ENCODE data around the gene ATG16L2. TPM values are rescaled to one million over a fixed set of nuclear protein-coding genes. Genes with fewer than 3 reads are reported as not detected.

The ATG16L2 gene
- polyA plus RNA-seq, 1 donor from 2014 or later: 9.4 TPM

DNA sequence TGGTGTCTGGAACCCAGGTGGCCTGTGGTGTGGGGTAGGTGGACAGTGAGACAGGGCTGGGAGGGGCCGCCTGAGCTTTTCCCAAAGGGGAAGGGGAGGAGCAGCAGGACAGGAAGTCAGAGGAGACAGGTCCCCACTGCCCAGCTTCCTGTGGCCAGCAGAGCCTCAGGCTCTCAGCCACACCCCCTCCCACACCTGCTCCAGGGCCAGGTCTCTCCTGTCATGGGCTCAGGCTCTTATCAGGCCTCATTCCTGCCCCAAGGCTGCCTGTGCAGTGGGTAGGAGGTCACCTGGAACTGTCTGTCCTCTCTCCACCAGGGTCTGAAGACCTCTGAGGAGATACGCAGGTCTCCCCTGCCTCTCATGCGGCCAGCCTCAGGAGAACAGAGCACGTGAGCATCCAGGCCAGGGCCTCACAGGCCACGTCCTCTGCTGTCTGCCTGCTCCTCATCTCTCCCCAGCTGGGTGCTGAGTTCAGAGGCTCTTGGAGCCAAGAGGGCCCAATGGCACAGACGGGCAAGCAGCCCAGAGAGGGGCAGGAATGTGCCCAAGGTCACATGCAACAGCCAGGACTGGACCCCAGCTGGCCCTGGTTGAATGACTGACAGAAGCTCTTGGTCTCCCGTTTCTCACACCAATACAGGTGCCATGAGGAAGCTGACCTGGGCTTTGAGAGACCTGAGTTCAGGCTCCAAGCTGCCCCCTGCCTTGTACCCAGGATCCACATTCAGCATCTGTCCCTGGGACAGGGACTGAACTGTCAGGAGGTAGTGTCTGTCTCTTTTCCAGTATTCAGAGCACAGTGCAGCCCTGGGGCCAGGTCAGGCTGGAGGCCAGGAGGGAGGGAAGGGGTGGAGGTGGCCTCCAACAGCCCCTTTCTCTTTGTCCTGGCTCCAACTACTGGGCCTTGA is 37.1 kb upstream of the ATG16L2 start:
- Histone ChIP-seq H3K9me2 (ENCODE audit: insufficient read depth, low read length) (no peaks in the 10 kb centered on the region), H3K9ac (ENCODE audit: low read length) (no peak overlapping the region), H3K4me3 (ENCODE audit: low read length) (no peak overlapping the region), H3K27ac (ENCODE audit: low read length) (no peak overlapping the region), H3K79me2 (replicated peaks; ENCODE audit: insufficient read depth, low read length) (no peaks in the 10 kb centered on the region), H3K4me2 (ENCODE audit: low read length) (no peak overlapping the region), H3K36me3 (ENCODE audit: insufficient read depth, low read length) (no peaks in the 10 kb centered on the region), H4K20me1 (ENCODE audit: insufficient read depth) (no peaks in the 10 kb centered on the region), H3K27me3 (ENCODE audit: insufficient read depth, low read depth, low read length) (peaks cover 5% of the 10 kb centered on the region), H3F3A (ENCODE audit: insufficient read depth, low read length, poor library complexity, severe bottlenecking) (no peaks in the 10 kb centered on the region), H3K9me3 (ENCODE audit: low read length) (no peaks in the 10 kb centered on the region), H2AFZ (ENCODE audit: low read depth, low read length) (no peak overlapping the region)
- no peak for TF ChIP-seq RAD21 (conservative IDR thresholded peaks at IDR 0.05)
- no peak for TF ChIP-seq TAF1 (IDR thresholded peaks at IDR 0.05; ENCODE audit: low read depth)
- no peak for TF ChIP-seq POLR2AphosphoS5 (IDR thresholded peaks at IDR 0.05)
- no peak for TF ChIP-seq EP300 (conservative IDR thresholded peaks at IDR 0.05; ENCODE audit: poor library complexity, severe bottlenecking)
- no peak for TF ChIP-seq SMC3 (conservative IDR thresholded peaks at IDR 0.05; ENCODE audit: poor library complexity)
- TF ChIP-seq MXI1 (conservative IDR thresholded peaks at IDR 0.05; ENCODE audit: poor library complexity, severe bottlenecking): no peak
- TF ChIP-seq, protein P1, sequence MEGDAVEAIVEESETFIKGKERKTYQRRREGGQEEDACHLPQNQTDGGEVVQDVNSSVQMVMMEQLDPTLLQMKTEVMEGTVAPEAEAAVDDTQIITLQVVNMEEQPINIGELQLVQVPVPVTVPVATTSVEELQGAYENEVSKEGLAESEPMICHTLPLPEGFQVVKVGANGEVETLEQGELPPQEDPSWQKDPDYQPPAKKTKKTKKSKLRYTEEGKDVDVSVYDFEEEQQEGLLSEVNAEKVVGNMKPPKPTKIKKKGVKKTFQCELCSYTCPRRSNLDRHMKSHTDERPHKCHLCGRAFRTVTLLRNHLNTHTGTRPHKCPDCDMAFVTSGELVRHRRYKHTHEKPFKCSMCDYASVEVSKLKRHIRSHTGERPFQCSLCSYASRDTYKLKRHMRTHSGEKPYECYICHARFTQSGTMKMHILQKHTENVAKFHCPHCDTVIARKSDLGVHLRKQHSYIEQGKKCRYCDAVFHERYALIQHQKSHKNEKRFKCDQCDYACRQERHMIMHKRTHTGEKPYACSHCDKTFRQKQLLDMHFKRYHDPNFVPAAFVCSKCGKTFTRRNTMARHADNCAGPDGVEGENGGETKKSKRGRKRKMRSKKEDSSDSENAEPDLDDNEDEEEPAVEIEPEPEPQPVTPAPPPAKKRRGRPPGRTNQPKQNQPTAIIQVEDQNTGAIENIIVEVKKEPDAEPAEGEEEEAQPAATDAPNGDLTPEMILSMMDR (IDR thresholded peaks at IDR 0.05; ENCODE audit: poor library complexity, severe bottlenecking): no peak
- TF ChIP-seq, protein P2, sequence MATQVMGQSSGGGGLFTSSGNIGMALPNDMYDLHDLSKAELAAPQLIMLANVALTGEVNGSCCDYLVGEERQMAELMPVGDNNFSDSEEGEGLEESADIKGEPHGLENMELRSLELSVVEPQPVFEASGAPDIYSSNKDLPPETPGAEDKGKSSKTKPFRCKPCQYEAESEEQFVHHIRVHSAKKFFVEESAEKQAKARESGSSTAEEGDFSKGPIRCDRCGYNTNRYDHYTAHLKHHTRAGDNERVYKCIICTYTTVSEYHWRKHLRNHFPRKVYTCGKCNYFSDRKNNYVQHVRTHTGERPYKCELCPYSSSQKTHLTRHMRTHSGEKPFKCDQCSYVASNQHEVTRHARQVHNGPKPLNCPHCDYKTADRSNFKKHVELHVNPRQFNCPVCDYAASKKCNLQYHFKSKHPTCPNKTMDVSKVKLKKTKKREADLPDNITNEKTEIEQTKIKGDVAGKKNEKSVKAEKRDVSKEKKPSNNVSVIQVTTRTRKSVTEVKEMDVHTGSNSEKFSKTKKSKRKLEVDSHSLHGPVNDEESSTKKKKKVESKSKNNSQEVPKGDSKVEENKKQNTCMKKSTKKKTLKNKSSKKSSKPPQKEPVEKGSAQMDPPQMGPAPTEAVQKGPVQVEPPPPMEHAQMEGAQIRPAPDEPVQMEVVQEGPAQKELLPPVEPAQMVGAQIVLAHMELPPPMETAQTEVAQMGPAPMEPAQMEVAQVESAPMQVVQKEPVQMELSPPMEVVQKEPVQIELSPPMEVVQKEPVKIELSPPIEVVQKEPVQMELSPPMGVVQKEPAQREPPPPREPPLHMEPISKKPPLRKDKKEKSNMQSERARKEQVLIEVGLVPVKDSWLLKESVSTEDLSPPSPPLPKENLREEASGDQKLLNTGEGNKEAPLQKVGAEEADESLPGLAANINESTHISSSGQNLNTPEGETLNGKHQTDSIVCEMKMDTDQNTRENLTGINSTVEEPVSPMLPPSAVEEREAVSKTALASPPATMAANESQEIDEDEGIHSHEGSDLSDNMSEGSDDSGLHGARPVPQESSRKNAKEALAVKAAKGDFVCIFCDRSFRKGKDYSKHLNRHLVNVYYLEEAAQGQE (IDR thresholded peaks at IDR 0.05; ENCODE audit: borderline replicate concordance): no peak
- no peak for TF ChIP-seq EZH2 (IDR thresholded peaks at IDR 0.05; ENCODE audit: borderline replicate concordance, insufficient read depth, low read length, poor library complexity, severe bottlenecking)

- Histone ChIP-seq H3K79me2 (replicated peaks; ENCODE audit: insufficient read depth, low read length) (no peaks in the 10 kb centered on the region), H3K36me3 (ENCODE audit: insufficient read depth, low read length) (no peaks in the 10 kb centered on the region), H2AFZ (ENCODE audit: low read depth, low read length) (no peak overlapping the region), H3K9ac (ENCODE audit: low read length) (no peak overlapping the region), H3F3A (ENCODE audit: insufficient read depth, low read length, poor library complexity, severe bottlenecking) (no peaks in the 10 kb centered on the region), H3K27me3 (ENCODE audit: insufficient read depth, low read depth, low read length) (peaks cover 5% of the 10 kb centered on the region), H3K9me2 (ENCODE audit: insufficient read depth, low read length) (no peaks in the 10 kb centered on the region), H4K20me1 (ENCODE audit: insufficient read depth) (no peaks in the 10 kb centered on the region), H3K4me3 (ENCODE audit: low read length) (no peak overlapping the region), H3K9me3 (ENCODE audit: low read length) (no peaks in the 10 kb centered on the region), H3K27ac (ENCODE audit: low read length) (no peak overlapping the region), H3K4me2 (ENCODE audit: low read length) (no peak overlapping the region)
- TF ChIP-seq, protein P2 (IDR thresholded peaks at IDR 0.05; ENCODE audit: borderline replicate concordance): no peak
- TF ChIP-seq POLR2AphosphoS5 (IDR thresholded peaks at IDR 0.05) (no peak), EZH2 (IDR thresholded peaks at IDR 0.05; ENCODE audit: borderline replicate concordance, insufficient read depth, low read length, poor library complexity, severe bottlenecking) (no peak), EP300 (conservative IDR thresholded peaks at IDR 0.05; ENCODE audit: poor library complexity, severe bottlenecking) (no peak), SMC3 (conservative IDR thresholded peaks at IDR 0.05; ENCODE audit: poor library complexity) (no peak), TAF1 (IDR thresholded peaks at IDR 0.05; ENCODE audit: low read depth) (no peak), MXI1 (conservative IDR thresholded peaks at IDR 0.05; ENCODE audit: poor library complexity, severe bottlenecking) (no peak), RAD21 (conservative IDR thresholded peaks at IDR 0.05) (no peak)
- TF ChIP-seq, protein P1 (IDR thresholded peaks at IDR 0.05; ENCODE audit: poor library complexity, severe bottlenecking): no peak
Measured at GRCh38 chr11:72777755-72778278, 36.4 kb upstream of the ATG16L2 start.
